GM19193 (cell line): ENCODE data around the gene PDE11A.

Experiments
- POLR2A ChIP-seq: IDR thresholded peaks from 4 replicates; pipeline ENCODE4 v1.6.1; 2011; ENCODE audit not compliant: insufficient read depth, insufficient read length; ENCODE audit errors: extremely low read depth

Gene PDE11A

DNA sequence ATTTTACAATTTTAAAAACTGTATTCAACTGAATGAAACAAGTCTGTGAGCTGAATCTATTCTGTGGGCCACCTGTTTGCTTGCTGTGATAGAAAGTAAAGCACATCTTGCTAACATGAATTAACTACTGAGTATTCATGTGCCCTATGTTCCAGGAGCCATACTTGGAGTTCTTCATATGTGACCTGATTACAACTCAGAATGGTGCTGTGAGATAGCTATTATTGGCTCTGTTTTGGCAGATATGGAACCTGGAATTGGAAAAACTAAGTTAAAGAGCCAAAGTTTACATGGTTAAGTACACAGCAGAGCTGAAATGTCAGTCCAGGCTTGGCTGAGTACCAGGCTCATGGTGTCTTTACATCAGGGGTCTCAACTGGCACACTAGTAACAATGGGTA is 426.3 kb downstream of the PDE11A start:
- no peak for TF ChIP-seq POLR2A

DNA sequence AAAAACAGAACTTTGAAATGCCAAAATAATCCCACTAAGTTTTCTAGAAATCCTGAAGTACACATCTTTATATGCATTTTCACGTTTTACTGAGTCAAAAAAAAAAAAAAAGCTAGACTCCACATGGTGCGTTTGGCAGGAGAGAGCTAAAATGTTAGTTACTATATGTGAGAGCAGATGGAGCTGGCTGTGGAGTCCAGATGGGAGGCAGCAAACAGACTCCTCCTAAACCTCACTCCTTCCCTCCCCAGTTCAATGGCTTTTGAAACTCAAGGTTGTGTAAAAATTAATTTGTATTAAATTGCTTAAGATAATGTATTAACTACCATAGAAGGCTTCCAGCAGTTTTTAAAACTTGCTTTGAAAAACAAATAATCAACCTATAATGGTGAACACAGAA is 431.2 kb downstream of the PDE11A start:
- TF ChIP-seq POLR2A: no peak

DNA sequence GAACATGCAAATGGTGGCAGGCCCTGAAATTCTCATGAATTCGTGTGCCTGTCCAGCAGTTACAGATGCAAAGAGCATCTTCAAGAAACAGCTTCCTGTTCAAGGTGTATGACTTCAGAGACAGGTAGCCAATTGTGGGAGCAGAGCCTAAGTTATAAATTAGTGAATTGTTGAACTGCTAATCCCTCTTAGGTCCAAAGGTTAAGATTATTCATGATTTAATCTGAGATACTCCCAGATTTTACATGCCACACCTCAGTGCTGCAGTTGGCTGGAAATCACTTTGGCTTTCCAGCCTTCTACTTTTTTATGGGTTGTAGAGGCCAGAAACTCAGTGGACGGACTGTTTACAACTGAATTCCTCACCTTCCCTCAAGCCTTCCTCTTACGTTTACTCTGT is 432.2 kb downstream of the PDE11A start:
- no peak for TF ChIP-seq POLR2A

DNA sequence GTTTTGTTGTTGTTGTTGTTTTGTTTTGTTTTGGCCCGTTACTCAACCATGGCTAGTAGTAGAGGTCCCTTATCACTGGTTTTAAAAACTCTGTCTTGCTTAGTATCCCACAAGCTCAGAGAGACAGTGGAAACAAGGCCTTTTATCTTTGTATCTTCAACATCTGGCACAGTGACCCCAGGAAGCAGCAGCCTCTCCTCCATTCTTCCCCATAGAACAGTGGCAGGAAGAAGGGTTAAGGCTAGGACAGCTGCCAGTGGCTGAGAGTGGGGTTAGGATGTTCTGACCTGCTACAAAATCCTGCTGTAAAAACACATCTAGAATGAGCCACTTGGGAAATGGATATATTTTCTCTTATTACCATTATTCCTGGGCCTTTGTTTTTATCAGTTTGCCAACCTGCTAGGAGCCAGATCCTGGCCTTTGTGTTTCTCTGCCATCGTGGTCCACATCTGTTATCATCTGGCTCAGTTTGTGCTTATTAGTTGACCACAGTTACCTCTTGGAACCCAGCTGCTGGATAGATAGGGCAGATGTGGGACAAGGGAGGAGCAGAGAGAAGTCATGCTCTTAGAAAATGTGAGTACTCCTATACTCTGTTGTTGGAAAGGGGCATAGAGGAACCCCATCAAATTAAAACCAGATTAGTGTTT is 433.2 kb downstream of the PDE11A start:
- TF ChIP-seq POLR2A: no peak

DNA sequence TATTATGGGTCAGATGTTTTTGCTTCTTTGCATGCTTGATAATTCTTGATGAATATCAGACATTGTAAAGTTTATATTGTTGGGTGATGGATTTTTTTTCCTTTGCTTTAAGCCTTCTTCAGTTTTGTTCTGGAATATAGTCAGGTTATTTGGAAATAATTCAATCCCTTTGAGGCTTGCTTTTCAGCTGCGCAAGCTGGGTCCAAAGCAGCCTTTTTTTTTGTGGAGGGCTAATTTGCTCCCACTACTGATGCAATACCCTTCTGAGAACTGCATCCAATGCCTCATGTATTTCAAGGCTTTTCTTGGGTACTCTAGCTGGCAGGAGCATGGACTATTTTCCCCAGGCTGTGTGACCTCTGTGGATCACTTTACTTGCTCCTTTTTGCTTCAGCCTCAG is 434.1 kb downstream of the PDE11A start:
- TF ChIP-seq POLR2A: no peak

DNA sequence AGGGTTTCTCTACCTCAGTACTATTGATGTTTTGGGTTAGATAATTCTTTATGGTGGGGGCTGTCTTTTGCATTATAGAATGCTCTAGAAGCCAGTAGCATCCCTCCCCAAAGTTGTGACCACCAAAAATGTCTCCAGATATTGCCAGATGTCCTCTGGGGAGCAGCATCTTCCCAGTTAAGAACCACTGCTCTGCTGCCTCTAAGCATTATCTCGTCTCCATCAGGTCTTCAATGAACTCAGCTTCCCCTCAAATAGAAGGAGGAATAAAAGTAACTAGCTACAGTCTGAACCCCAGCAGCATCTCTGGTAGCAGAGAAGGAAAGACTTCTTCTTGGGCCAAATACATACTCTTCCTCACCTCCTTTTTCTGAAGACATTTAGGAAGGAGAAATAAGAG is 435.9 kb downstream of the PDE11A start:
- TF ChIP-seq POLR2A: no peak

DNA sequence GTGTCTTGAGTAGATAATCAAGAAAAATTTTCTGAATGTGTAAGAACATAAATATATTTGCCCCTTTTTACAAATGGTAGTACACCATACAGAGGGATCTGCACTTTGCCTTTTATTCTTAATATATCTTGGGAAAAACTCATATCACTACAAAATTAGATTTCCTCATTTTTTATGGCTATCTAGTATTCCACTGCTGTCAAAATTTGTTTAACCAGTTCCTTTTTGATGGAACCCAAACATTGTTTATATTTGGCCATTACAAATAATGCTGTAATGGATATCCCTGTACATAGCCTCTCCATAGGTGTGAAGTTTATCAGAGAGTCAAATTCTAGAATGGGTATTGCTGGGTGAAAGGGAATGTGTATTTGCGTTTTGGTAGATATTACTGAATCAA is 436.9 kb downstream of the PDE11A start:
- no peak for TF ChIP-seq POLR2A

DNA sequence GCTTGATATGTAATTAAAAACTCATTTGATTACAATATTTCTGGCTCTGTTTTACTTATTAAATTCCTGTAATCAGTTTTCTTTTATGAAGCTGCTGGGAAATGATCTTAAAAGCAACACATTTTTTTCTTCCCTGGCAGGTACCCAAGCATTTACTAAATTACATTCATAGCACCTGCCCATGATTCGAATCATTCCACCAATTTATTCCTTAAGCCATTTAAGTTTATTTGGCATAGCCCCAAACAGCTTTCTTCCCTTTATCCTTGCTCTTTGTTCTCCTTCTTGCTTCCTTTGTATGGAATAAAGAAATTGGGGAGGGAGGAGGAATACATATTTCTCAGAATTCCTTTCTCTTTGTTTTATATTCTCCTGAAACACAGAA is 438.7 kb downstream of the PDE11A start:
- no peak for TF ChIP-seq POLR2A

DNA sequence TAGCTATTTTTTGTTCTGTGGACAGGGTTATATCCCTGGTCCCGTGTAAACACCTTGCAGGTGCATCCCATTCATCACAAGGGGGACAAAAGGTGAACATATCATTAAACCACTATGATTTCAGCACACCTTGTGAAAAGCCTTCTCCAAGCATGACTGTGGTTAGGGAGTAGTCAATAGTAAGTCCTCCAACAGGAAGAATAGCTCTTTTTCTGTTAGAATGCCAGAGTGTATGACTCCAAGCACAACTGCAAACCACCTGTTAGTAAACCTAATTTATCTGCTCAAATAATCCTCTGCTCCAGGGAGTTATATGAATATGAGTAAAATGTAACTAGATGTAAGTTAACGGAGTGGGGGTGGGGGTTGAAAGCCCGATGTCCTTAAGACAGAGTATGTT is 439.5 kb downstream of the PDE11A start:
- TF ChIP-seq POLR2A: no peak

DNA sequence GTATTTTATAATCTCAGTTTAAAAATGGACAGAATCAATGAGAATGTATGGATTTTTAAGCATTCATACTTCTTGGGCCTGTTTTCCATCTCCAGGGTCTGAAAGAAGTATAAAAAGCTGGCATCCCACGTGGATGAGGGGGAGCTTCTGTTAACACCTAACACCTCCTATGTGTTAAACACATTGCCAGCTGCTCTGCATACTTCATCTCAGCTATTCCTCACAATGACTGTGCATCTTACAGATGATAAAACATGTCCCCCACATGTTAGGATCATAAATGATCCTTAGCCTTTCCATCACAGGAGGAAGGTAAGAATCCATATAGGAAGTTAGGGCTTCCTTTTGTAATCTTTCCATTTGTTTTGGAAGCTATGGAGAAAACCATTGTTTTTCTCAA is 440.9 kb downstream of the PDE11A start:
- no peak for TF ChIP-seq POLR2A

DNA sequence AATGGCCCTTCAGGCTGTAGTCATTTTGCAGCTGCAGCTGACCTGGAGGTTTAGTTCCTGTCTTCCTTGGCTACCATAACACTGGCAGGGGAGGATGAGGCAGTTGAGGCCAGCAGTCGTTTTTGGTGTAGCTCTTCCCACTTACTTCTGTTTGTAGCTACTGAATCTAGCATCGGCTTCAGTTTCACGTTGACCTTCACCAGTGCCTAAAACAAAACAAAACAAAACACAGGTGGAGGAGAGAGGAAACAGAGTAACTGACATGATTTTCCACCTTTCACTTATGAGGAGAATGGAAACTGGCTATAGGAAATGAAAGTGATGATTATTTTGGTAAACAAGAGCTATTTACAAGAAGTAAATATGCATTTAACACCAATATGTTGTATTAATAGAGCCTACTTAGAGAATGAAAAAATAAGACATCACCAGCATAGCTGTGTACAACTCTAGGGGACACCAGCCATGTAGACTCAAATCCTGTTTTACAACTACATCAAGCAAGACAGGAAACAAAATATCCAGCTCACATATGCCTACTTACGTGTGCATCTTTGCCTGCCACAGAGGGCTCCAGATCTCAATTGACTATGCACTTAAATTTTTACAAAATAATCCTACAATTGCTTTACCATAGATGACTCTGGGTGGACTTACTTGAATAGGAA is 443.1 kb downstream of the PDE11A start:
- TF ChIP-seq POLR2A: no peak

DNA sequence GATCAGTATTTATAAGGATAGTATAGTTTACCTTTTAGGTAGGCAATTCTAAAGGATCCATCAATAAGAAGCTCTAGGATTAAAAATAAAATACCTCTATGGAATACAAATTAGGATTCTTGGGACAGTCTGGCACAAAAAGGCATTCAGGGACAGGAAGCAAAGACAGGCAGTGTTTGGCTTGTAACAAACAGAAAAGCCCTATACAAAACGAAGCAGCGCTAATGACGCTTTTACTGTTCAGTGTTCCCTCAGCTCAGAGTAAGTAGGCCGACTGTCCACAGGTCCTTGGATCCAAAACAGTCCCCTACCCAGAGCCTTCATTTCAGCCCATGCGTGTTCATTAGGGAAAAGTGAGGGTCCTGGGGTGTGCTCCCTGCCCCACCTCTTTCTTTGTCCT is 443.7 kb downstream of the PDE11A start:
- TF ChIP-seq POLR2A: no peak

DNA sequence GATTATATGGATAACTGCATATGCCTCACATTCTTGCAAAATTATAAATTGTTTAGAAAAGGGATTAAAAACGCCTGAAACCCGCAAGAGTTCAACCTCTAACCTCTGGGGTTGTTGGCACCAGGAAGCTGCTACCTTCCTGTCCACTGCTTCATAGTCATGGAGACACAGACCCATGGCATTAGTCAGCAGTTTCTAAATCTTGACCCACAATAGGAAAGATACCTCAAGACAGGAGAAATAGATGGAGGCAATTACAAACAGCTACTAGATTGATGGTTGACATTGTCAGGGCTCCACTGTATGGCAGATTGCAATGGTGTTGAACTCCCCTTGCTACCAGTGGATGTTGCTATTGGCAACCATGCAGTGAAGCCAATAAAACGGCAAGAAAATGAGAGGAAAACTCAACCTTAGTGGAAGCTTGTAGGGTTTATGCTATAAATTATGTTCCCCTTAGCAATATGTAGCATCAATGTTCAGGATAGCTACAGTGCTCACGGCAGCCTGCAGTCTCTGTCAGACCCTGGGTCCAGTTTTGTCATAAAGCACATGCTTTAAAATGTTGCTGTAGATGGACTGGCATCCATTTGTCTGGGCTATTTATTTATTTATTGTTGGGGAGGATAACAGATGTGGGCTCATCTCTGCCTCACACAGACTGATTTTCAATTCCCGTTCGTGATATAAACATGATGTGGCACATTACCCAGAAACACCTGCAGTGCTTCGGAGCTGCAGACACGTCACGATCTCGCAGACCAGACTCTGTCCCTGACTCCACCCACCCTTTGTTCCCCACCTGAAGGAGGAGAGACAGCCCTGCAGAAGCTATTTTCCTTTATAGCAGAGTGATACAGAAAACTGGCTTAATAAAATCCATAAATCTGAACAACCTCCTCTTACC is 446.6 kb downstream of the PDE11A start:
- TF ChIP-seq POLR2A: peak; percentile 20

DNA sequence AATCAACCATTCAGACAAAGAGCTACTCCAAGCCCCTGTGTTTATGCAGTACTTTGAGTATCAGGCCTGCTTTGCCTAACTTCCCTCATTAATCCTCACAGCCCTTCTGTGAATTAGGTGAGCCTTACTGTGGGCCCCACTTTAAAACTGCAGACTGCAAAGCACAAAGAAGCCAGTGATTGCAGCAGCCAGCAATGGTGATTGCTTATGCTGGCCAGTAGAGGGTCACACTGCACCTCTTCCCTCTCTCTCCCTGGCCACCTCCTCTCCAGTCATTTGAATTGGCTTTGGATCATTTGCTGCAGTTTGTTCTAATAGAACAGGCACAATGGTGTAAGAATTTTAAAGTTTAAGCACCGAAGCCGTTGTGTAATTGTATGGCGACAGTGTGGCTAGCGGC is 450.1 kb downstream of the PDE11A start:
- TF ChIP-seq POLR2A: no peak

DNA sequence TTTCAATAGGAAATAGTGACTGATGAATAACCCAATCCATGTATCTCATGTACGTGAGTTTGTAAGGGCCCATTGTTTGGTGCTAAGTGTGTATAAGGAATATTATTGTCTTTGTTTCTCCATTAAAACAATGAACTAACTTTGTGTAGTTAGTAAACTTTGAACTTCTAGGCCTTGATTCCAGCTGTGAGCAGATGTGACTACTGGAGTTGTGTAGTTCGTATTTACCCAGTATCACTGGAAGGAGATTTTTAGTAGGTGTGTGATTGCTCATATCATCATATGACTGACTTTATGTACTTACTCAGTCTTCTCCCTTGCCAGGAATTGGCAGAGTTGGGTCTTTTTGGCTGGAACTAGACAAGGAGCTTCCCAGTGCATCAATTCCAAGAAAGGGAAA is 452.6 kb downstream of the PDE11A start:
- no peak for TF ChIP-seq POLR2A

DNA sequence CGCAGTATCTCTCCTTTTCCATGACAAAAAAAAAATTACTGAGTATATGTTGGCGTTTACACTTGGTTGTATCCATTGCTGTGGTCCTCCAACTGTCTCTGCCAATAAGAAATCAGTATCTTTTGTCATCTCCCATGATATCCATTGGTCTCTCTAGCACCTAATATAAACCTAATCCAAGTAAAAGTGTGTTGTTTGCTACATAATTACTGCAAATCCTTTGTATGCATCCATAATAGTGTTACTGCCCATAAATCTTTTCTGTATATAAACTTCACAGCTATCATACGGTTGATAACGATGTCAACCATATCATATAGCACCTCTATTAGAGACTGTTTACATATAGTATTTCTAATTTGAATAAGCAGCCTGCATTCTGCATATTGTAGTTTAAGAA is 453.1 kb downstream of the PDE11A start:
- no peak for TF ChIP-seq POLR2A
